GM21737 (cell line): ENCODE data around the gene DLG3.

Source experiments
- ATAC-seq: cut with Tn5 transposase; IDR thresholded peaks from one replicate; pipeline ENCODE4 v1.9.1; 2021; ENCODE audit warnings: mild to moderate bottlenecking, moderate library complexity; ENCODE audit not compliant: unreplicated experiment

Gene DLG3

DNA sequence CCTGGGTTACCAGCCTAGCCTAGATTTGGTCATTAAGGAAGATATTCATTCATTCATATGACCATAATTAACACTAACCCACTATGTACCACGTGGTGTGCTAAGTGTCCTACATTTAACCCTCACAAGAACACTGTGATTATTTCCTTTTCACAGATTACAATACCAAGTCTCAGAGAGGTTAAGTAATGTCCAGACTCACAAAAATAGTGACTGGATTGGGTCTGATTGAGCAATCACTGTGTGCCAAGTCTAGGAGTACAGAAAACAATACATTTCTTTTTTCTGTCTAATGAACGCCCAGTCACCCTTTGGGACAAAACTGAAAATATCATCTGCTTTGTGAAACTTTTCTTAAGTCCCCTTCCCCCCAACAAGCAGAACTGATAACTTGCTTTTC, 7.6 kb upstream of the DLG3 start:
- no peak for ATAC-seq

DNA sequence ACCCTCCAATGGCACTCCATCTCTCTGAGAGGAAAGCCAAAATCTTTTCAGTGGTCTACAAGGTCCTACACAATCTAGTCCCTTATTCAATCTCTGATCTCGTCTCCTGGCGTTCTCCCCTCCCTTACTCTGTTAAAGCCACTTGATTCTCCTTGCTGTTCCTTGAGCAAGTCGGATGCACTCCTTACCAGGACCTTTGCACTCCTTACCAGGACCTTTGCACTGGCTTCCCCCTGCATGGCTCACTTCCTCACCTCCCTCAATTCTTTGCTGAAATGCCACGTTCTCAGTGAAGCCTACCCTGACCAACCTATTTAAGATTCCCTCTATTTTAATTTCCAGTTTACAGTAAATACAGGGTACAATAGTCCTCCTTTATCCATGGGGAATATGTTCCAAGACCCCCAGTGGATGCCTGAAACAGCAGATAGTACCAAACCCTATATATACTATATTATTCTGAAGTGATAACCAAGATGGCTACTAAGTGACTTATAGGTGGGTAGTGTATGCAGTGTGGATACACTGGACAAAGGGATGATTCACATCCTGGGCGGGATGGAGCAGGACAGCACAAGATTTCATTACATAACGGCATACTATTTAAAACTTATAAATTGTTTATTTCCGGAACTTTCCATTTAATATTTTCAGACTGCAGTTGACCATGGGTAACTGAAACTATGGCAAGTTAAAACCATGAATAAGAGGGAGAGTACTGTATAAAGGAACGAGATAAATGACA, 6.5 kb upstream of the DLG3 start:
- no peak for ATAC-seq

DNA sequence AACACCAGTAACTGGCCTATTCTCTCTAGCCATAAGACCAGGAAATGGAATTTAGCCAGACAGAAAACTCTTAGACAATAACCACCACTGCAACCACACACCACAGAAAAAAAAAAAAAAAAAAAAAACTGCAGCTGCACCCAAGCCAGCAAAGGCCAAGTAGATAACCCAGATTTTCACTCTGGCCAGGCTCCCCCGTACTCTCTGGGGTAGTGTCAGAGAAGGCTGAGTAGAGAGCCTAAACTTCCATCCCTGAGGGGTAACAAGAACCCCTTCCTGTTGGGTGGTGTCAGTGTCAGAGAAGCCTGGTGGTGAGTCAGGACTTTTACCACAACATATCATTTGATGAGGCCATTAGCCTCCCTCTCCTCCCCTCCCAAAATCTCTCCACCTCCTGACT, 5.6 kb upstream of the DLG3 start:
- ATAC-seq, result no peak

DNA sequence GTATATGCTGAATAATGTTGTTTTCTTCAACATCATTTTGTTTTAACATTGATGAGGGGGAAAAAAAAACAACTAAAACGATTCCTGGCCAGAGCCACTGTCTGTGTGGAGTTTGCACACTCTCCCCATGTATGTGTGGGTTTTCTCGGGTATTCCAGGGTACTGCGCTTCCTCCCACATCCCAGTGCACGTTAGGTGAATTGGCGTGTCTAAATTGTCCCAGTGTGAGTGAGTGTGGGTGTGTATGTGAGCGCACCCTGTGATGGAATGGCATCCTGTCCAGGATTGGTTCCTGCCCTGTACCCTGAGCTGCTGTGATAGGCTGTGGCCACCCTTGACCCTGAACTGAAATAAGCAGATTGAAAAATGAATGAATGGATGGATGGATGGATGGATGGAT, 2.4 kb upstream of the DLG3 start:
- ATAC-seq, result no peak

DNA sequence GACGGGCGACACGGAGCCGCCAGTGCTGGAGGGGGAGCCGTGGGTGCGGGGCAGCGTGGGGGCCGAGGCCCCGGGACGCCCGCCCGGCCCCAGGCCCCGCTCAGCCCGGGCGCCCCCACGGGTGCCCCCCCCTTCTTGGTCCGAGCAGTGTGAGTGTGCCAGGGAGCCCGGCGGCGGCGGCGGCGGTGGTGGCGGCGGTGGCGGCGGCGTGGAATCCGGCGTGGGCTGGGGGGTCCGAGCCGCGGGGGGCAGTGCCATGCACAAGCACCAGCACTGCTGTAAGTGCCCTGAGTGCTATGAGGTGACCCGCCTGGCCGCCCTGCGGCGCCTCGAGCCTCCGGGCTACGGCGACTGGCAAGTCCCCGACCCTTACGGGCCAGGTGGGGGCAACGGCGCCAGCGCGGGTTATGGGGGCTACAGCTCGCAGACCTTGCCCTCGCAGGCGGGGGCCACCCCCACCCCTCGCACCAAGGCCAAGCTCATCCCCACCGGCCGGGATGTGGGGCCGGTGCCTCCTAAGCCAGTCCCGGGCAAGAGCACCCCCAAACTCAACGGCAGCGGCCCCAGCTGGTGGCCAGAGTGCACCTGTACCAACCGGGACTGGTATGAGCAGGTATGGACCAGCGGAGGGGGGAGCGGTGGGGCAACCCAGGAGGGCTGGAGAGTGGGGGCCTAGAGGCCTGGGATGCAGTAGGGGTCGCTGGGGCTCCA, 466 bp downstream of the DLG3 start:
- no peak for ATAC-seq

DNA sequence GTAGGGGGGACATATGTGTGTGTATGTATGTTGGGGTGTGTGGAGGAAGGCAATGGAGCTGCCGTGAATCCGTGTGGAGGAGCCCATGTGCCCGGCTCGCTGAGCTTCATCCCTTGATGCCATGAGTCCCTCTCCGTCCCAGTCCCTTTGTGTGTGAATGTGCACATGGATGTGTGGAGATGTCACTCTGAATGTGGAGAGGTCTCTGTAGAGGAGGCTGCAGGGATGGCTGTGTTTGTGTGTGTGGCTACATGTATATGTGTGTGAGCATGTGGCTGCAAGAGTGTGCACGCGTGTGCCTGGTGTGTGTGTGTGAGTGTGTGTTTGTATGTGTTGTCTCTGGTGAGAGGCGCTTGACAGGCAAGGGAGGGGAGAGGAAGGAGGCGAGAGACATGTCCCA, 1.3 kb downstream of the DLG3 start:
- ATAC-seq, result no peak

DNA sequence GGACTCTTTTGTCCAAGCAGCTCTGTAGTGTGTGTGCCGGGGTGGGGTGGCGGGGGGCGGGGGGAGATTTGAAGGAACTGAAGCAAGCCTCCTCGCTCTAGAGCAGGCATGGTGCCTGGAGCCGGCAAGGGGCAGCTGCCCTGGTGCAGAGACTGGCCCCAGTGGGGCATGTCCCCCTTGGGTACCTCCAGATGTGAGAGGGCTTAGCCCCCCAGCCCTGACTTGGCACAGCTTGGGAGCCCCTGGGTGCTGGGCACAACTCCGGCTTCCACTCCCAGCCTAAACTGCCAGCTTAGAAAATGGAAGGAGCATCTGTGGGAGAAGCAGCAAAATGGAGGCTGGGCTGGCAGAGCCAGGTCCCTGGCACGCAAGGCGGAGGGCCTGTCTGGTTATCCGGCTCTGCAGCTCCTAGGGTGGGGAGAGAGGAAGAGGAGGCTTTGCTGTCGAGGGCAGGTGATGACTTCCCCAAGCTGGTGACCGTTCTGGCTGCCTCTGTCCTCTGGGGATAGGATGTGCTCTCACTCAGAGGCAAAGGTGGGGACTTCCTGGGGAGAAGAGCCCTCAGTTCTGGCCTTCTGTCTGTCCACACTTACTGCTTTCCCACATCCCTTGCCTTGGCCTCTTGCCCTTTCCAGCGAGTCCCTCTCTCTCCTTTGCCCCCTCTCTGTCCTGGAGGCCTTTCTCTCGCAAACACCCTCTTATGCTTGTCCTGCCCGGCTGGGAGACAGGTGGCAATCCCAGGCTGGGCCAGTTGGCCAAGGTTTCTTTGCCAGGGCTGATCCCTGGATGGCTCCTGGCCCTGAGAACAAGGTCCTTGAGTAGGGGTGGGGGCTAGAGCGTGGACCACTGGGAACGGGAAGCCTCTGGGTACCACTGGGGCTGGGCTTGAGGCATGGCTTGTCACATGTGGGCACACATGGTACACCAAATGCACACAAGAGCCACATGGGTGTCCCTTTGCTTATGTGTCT, 2.0 kb downstream of the DLG3 start:
- no peak for ATAC-seq

DNA sequence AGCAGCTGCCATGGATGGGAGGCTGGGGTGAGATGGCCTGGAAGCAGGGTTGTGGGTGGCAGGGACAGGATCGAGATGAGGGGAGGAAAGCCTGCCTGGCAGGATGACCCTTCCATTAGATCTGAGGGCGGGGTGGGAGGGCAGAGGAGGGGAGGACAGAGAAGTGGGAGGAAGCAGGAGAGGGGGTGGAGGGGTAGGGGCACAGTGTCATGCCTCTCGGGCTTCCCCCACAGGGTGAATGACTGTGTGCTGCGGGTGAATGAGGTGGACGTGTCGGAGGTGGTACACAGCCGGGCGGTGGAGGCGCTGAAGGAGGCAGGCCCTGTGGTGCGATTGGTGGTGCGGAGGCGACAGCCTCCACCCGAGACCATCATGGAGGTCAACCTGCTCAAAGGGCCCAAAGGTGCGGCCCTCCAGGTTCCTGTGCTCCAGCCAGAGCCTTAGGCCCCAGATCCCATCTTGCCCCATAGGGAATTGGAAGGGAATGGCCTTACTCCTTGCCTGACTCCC, 4.9 kb downstream of the DLG3 start:
- no peak for ATAC-seq

DNA sequence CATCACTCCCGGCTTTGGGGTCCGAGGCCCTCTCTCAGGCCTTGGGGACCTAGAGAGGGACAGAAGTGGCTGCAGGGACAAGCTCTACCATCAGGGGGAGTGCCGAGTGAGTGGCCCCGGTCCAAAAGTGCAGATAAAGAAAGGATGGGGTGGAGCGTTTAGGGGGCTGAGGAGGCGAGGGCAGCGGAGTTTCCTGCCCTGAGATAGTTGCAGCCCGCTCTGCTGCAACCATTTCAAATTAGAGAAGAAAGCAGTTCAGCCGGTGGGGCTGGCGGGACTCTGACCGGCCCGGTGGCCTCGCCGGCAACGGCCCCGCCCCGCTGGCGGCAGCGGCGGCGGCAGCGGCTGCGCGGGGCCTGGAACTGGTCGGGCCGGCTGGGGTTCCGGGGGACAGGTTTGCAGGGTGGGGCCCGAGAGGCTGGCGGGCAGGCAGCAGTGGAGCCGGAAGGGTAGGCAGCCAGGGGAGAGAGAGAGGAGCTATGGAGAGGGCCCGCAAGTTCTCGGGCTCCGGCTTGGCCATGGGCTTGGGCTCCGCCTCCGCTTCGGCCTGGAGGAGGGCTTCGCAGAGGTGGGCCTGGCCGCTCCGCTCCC, 7.6 kb downstream of the DLG3 start:
- no peak for ATAC-seq

DNA sequence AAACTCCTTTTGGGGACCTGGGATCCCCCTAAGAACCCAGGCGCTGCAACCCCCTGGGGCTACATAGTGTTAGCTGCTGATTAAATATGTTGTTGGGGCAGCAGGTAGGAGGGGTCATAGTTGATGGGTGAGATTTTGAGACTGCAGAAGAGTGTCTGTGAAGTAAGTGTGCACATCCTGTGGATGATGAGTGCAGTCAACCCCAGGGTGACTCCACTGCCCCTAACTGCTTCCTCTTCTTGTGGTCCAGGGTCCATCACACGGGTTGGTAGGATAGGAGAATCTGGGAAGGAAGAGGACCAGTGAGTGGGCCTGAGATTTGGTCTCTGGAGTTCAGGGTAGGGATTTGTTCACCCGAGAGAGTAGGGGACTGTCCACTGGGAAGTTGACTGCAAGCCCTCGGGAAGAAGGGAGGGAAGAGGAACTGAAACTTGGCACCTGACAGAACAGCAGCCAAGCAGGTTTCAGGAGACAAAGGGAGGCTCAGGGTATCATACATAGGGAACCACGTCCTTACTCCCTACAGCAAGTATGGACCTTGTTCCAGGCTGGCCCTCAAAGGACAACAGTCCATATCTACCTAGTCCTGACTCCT, 8.5 kb downstream of the DLG3 start:
- ATAC-seq, result no peak

DNA sequence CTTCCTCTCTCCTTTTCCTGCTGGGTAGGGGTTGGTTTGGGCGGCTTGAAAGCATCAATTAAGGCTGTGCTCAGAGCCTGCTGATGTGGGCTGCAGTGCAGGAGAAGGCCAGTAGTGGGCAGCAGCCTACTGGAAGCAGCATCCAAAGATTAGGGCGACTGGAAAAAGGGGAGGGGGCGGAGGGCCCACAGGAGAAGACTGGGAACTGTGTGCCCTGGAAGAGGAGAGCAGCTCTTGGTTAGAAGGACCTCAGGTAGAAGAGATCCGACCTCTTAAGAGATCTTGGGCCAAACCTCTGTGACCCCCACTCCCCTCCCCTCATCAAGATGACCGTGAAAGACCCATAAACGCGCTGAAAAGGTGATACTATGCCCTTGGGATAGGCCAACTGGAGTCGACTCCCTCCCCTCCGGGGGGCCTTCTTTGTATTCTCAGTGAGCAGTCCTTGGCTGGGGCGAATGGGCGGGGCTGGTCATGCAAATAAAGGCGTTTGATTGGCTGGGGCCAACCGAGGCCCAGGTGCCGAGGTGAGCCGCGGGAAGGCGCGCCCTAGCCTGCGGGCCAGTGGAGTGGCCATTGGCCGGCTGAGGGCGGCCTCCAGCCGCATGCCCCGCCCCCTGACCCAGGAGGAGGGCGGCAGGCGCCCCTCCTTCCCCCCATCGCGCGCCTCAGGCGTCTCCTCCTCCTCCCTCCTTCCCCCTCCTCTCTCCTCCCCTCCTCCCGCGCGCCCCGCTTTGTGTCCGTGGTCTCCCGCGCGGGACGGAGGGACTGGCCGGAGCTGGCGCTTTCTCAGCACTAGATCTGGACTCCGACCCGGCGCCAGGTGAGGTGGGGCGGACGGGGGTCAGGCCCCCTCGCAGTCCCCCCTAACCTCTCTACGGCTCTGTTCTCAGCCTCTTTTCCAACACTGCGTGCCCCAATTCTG, 10.1 kb downstream of the DLG3 start:
- peak; percentile 72 for ATAC-seq

DNA sequence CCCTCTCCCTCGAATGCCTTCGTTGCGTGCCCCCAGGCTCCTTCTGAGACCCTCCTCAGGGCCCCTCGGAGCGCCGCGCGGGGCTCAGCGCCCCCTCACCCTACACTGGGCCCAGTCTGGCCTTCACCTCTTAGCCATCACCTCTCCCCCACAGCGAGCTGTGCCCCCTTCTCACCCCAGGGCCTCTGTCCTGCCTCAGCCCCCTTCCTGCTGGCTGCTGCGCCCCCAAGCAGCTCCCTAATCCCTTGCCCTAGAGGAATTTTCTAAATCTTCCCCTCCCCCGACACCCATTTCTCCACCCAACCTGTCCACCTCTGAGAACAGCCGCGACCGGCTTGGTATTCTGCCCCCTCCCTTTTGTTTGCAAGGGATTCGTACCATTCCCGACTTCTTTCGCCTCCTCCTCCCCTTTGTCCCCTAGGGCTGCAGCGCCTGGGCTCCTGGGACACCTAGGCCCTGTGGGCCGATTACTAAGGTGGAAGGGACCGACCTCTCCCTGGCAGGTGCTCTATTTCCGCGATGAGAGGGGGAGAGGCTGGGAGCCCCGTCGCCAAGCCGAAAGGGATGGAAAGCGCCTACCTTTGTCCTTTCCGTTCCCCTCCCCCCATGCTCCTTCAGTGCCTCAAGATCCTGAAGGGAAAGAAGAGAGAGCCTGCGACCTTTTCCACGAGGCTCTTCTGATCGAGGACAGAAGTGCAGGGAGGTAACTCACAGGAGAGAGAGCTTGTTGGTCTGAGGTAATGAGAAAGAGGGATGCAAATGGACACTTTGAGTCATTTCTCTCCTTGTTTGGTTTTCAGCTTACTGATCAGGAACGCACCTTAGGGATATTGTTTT, 10.9 kb downstream of the DLG3 start:
- no peak for ATAC-seq

DNA sequence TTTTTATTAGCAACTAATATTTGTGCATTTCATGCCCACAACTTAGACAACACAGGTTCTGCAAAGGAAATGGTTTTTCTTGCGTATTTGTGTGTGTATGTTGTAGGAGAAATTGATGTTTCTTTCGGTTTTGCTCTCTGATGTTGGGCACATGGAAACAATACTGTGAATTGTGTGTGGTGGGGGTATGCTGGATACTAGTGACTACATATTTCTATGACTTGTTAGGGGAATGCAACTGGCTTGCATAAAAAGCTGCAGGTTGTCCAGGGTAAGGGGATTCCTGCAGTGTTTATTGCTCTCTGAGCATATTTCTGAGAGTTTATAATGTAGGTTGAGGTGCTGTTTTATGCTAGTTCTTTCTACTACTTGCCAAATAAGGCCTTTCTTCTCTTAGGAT, 11.6 kb downstream of the DLG3 start:
- no peak for ATAC-seq

DNA sequence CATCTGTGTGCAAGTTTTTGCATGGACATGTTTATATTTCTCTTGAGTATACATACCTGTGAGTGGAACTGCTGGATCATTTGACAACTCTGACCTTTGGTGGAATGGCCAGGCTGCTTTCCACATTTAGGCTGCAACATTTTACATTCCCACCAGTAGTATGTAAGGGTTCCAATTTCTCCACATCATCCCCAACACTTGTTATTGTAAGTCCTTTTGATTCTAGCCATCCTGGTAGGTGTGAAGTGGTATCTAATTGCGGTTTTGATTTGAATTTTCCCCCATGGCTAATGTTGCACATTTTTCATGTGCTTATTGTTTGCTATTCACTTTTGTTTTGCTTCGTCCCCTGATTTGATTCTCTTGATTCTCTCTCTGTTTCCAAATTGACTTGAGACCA, 16.4 kb downstream of the DLG3 start:
- ATAC-seq, result no peak

DNA sequence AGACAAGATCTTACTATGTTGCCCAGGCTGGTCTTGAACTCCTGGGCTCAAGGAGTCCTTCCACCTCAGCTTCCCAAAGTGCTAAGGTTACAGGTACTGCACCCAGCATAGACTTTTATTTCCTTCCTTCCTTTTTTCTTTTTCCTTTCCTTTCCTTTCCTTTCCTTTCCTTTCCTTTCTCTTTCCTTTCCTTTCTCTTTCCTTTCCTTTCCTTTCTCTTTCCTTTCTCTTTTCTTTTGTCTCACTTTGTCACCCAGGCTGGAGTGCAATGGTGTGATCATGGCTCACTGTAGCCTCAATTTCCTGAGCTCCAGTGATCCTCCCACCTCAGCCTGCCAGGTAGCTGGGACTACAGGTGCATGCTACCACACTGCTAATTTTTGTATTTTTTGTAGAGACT, 19.4 kb downstream of the DLG3 start:
- ATAC-seq, result no peak

DNA sequence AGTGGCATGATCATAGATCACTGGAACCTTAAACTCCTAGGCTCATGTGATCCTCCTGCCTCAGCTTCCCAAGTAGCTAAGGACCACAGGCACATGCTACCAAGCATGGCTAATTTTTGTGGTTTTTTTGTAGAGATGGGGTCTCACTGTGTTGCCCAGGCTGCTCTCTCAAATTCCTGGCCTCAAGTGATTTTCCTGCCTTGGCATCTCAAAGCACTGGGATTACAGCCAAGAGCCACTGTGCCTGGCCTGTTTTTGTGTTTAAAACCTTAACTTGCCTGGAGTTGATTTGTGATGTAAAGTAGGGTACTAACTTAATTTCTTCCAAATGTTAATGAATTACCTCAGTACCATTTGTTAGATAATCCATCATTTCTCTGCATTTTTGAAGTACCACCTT, 22.3 kb downstream of the DLG3 start:
- no peak for ATAC-seq

DNA sequence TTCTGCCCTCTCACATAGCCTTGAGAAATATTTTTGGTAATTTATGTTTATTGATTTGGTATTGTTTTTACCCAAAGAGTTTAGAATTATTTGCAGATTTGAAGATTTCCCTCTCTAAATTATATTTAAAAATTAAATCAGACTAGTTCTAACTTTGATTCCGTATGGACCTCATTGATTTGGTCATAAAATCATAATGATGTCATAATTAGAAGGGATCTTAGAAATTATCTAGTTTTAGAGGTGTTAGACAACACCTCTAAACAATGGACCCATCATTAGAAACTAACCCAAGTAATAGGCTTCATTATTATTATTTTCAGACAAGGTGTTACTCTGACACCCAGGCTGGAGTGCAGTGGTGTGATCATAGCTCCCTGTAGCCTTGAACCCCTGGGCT, 24.1 kb downstream of the DLG3 start:
- ATAC-seq, result no peak

DNA sequence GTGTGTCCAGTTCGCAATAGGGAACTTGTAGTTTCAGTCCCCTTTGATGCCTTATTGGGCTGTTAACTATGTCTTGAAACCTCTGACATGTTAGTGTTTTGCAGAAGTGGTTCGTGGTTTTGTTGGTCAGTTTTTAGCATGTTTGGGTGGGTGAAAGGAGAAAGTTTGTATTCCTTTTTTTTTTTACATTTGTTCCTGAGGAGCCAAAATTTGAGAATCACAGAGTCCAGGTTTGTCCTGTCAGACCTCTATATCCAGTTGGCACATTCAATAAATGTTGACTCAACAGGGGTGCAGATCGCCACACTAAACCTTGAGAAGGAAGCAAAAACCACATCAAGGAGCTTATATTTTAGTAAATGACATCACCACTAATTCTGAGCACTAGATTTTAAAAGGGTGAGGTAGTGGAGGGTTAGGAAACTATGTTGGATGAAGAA, 26.2 kb downstream of the DLG3 start:
- ATAC-seq, result no peak
